Measurements from ENCODE around the gene FAM240B.

The FAM240B gene

DNA sequence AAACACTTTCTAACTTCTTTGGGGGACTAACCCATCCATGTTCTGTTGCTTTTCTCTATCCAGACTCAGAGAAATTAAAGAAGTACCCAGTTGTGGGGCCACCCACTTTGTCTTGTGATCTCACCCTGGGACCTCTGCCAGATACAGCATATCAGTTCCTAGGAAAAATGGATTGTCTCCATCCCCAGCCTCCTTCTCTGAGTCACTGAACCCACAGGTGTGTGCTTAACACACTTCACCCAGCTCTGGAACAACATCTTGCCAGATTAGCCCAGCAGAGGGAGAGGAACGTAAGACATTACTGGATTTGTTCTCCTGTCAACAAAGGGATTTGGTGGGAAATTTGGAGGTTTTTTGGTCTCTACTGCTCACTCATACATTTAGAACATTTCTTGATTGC is 19.2 kb downstream of the FAM240B start:
- no peak for DNase-seq (ENCODE audit: low read depth)

DNA sequence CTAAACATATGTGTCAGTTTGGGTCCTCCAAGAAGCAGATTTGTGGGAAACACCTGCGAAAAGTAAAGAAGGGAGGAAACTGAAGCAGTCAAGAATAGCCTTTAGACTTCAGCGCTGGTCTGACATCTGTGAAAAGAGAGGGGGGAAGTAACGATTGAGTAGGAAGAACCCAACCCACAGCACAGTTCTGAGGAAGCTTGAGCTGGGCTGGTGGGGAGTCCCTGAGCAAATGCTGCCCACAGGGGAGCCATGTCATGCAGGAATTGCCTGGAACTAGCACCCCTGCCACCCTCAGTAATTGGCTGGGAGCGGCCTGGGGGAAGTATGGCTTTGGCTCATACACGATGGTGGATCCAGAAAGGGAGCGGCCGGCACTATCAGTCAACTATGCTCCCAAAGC is 20.6 kb downstream of the FAM240B start:
- no peak for DNase-seq (ENCODE audit: low read depth)

DNA sequence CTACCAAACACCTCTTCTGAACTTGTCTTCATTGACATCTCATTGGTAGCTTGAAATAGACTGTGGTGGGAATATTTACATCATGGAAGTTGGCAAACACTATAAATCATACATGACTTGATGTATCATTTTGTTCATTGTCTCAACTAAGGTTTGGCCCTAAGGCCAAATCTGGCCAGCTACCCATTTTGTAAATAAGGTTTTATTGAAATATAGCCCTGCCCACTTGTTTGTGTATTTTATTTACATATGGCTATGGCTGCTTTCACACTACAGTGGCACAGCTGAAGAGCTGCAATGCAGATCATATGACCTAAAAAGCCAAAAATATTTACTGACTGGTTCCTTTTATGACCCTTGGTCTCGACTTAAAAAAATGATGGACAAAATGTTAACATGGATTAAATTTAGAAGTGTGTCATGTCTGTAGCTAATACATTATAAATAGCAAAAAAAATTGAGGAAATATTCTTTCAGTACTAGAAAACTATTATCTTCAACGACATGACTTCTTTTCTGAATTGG is 22.1 kb downstream of the FAM240B start:
- DNase-seq (ENCODE audit: low read depth) = no peak

DNA sequence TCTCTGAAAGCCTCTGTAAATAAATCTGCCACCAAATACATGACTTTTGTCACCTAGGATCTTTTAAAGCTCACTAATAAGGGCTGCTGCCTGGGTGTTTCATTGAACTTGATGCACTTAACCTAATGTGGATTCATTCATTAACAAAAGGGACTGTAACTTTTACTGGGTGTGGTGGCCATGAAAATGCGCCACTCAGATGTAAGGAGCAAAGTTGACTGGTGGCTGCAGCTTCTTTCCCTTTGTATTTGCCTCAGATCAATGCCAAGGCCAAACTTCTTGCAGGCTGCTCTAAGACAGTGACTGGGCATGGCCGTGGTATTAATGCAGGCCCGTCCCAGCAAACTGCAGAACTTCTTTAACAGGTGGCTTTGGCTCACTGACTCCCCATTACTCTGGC is 22.9 kb downstream of the FAM240B start:
- no peak for DNase-seq (ENCODE audit: low read depth)

DNA sequence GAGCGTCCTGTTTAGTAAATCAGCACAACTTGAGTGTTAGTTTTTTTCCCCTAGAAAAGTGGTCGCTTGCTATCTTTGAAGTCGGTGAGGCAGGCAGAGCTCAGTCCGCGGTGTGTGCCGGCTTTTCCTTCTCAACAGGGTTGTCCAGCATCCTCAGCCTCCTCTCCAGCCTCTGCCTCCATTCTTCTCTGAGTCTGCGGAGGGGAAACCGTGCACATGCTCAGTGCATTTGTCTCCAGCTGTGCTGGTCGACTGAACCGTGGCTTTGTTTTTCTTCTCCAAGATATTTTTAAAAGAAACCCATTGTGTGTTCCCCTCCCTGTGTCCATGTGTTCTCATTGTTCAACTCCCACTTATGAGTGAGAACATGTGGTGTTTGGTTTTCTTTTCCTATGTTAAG is 25.3 kb downstream of the FAM240B start:
- no peak for DNase-seq (ENCODE audit: low read depth)

DNA sequence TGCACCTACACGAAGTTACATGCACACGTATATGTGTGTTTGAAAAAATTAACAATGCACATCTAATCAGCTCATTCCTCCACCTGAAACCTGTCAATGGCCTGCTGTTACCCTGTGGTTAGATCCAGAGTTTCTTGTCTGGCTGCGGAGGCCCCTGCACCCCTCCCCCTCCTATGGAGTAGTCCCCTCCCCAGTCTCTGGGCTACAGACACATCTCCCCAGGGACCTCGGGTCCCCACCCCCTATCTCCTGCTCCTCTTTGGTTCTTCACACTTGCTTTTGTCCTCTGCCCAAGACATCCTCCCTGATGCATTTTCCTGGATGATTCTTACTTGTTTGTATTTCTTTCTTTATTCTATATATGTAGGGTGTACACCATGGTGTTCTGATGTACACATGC is 27.2 kb downstream of the FAM240B start:
- DNase-seq (ENCODE audit: low read depth) = no peak

DNA sequence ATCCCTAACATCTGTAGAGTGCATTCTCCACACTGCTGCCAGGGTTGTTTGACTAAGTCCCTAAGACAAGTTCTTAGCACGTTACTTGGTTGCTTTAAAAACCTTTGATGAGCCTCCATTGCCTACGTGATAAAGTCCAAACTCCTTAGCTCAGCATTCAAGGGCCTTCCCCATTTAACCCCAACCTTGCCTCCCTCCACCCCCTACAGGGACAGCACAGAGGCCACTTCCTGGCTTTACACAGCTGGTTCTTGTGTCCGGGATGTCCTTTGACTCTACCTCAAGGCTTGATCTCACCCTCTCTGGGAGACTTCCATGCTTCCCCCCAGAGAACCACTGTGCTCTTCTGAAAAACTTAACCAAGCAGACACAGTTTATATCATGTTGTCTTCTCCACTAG is 29.4 kb downstream of the FAM240B start:
- DNase-seq (ENCODE audit: low read depth) = no peak

DNA sequence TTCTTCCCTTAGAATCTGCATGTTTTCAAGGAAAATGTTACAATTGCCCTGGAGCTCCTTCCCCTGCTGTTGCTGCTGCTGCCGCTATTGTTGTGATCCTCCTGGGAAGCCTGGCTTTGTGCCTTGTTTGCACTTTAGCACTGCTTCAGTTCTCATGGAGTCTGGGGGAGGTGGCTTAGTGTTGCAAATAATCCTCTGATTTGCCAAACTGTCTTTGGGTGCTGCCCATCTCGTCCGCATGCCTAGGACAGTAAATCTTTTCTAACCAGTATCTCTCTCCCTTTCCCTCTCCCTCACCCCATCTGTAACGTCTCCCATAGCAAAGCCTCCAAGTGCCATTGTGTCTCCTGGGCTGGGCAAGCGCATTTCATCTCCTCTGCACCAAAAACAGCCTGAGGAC is 30.3 kb downstream of the FAM240B start:
- no peak for DNase-seq (ENCODE audit: low read depth)

DNA sequence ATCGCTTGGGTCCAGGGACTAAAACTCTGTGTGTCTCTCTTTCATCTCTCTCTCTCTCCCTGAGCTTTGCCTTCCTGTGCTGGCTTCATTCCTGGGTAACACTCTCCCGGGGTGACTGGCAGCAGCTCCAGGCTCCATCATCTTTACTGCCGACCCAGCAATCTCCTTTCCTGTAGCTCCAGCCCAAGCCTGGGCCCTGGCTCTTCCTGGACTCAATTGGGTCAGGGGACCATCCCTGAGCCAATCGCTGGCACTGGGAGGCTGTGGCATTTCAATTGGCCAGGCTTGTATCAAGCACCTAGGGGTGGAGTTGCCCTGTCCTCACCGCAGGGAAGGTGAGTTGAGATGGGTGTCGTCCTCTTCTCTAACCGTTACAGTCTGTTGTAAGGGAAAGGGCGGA is 31.9 kb downstream of the FAM240B start:
- no peak for DNase-seq (ENCODE audit: low read depth)

DNA sequence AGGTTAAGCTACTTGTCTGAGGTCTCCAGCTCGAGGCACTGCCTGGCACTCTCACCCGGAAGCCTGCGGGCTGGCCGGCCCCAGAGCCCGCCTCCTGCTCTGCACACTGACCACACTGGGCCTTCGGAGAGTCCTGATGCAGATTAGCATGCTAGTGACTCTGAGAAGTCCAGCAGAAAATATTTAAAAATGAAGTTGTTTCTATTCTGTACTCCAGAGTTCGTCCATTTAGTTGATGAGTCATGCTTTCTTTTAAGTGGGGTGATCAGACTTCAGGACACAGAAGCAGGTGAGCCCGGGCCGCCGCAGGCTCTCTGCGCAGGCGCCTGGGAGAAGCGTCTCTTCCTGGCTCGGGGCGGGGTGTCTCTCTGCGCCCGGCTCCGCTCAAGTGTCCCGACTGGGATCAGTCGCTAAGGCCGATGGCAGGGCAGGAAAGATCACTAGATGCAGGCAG is 32.5 kb downstream of the FAM240B start:
- DNase-seq (ENCODE audit: low read depth) = peak; percentile 11

DNA sequence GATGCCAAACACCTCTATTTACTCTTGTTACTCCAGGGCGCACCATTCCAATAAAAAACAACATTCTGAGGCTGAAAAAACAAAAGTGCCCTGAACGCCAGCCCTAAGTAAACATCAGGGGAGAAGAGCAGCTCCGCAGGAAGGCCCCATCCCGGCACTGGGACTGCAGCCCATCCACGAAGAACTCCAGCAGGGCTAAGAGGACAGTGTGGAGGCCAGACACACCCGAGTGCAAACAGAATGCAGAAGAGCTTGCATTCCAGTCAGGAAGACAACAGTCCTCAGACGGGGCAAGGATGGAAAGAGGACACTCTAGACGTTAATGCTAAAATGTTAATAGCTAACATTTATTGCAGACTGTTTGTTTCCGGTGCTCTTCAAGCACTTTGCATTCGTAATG is 33.0 kb downstream of the FAM240B start:
- DNase-seq (ENCODE audit: low read depth) = no peak

DNA sequence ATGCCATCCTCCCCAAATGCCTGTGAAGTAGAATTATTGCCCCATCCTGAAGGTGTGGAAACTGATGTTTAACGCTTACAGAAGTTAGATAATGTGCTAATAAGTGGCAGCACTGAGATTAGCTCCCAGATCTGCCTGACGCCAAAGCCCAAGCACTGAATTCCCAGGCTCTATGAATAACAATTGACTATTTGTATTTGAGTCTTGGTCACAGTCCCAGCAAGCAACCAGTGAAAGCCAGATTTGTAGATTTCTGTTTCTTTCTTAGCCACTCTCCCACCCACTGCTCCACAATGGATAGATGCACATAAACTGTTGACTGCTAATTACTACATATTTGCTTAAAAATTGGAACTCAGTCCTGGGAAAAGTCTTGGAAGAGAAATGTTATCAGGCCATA is 34.4 kb downstream of the FAM240B start:
- DNase-seq (ENCODE audit: low read depth) = no peak

DNA sequence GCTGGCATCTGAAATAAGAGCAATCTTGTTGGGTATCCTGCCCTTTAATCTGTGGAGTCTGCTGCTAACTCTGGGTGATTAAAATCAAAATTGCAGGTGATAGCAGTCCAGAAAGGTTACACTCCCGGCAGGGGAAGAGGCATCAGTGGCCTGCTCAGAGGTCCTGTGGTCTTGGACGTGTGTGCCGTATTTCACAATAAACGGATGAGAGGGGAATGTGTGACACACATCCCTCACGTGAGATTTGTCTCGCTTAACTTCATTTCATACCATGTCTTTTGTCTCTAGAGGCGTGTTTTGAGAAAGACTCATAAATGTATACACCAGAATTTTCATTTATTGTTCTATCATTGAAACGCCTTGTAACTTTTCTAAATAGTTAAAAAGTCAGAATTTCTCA is 36.6 kb downstream of the FAM240B start:
- no peak for DNase-seq (ENCODE audit: low read depth)

DNA sequence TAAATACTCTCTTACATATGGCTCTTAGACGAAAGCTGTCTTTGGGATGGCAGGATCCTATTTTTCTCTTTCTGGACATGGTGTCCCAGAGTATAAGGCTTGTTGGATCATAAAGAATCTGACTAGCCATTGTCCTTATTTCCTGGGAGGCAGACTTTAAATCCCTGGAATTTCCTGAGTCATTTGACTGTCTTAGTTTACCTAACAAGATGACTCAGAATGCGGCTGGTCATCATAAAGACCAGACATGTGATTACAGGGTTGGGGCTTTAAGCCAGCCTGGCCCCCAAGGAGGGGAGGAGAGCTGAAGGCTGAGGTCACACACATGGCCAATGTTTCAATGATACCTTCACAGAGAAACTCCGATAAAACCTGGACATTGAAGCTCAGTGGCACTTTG is 37.2 kb downstream of the FAM240B start:
- no peak for DNase-seq (ENCODE audit: low read depth)

DNA sequence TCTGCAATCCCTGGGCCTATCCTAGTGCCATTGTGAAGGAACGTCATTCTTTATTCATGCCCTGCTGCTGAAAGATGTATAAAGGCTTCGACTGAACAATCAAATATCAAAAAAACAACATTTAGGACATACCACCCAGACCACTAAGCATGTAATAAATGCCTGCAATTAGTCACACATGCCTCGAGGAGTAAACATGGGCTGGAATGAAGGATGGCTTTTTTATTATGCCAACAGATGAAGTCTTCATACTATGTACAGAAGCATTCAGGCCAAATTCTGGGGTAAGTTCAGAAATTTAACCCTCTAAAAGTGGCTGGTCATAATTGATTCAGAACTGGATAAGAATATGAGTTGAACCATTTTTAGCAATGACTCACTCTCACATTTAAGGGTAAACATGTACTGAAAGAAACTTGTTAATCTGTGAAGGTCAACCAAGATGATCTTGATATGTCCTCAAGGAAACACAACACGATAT is 38.1 kb downstream of the FAM240B start:
- no peak for DNase-seq (ENCODE audit: low read depth)

DNA sequence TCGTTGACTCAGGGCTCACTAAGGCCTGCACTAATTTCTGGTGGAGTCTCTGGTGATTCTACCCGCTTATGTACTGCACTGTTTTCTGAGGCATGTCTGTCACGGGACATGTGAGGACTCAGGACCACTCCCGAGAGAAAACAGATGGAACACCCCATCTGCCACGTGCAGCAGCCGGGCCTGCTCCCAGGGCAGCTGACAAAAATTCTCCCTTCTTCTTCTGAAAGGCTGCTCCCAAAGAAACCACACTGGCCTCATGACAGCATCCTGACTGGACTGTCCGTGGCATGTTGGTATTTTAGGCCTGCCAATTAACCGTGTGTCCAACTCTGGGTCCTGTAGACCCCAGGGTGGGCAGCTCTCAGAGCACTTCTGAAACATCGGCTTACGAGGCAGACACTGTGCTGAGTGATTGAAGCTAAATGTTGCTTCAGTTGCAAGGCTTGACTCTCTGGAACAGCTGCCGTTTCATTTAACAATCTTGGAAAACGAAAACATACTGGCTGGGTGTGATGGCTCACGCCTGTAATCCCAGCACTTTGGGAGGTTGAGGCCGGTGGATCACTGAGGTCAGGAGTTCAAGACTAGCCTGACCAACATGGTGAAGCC is 39.0 kb downstream of the FAM240B start:
- no peak for DNase-seq (ENCODE audit: low read depth)

DNA sequence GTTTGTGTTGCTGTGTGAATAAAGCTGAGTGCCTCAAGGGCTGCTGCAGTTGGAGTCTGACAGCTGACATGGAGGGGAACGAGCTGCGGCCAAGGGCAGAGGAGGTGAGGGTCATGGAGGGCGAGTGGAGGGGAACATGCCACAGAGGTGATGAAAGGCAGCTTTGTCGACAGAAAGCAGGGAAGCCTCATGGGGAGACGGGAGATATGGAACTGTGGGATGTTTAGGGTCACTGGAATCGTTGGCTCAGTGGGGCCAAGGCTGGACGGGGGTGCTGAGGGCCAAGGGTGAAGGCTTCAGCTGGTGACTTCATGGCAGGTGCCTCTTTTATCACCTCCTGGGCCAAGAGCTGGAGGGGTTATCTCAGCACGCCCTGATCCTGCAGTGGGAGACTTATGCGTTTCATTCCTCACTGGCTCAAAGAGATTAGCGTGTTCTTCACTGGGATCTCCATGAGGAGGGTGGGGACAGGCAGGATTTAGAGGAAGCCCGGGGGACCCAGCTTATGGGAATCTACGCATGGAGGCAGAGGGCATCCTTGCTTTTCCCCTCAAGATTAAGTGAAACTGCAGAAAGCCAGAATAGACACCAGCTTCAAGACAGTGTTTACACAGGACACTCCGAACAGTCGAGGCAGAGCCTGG is 42.2 kb downstream of the FAM240B start:
- DNase-seq (ENCODE audit: low read depth) = no peak

DNA sequence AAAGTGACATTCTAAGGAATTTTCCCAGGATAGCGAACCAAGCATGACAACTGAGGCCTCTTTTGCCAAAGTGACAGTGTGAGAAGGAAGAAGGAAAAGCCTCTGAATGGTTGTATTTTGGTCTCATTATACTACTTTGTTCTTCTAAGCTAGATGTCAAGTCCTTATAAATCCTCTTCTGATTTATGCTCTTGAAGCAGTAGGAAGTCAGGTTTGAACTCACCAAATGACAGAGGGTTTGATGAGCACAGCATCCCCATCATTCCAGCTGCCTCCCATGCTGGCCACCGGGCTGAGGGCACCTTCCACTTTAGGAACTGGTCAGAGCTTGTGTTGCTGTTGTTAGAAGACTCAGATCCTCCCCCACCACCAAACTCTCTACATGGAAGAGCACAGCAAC is 44.1 kb downstream of the FAM240B start:
- DNase-seq (ENCODE audit: low read depth) = no peak

DNA sequence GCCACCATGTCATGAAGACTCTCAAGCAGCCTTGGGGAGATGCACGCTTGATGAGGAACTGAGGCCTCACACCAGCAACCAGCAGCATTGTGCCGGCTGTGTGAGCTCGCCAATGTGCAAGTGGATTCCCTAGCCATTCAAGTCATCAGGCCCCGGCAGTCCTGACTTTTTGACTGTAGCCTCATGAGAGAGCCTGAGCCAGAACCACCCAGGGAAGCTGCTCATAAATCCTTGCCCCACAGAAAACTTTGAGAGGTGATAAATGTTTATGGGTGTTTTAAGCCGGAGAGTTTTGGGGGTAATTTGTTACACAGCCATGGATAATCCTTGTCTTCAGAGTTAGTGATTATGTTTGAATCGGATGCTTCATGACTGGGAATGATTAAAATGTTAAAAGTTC is 44.7 kb downstream of the FAM240B start:
- no peak for DNase-seq (ENCODE audit: low read depth)

DNA sequence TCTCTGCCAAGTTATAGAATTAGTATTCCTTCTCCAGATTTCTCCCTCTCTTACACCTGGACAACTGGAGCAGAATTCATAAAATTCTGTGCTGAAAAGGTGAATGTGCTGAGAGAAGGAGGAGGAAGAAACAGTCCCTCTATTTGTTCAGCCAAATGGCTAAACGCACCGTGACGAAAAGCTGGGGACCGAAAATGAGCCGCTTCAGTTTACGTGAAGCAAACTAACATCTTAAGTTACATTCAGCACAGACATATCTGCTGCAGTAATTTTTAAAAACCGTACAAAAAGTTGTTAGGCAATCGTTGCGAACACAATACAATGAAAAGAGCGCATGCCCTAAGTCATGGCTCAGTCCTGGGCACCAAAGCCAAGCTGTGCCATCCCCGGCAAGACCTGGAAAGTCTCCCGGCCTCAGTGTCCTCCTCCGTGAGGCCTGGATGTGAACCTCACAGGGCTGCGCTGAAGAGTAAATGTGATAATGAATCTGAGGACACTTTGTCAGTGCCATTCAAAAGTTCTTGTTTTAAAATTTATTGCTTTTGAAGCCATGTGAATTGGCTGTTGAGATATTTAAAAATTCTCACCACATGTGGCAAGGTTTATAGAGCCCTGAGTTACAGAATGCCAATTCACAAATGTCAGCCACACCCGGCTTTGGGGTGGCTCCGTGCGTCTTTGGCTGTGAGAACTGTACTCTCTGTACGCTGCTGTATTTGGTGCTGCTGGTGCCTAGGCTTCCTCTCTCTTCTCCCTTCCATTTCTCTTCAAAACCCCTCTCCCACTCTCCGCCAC is 46.3 kb downstream of the FAM240B start:
- DNase-seq (ENCODE audit: low read depth) = no peak

DNA sequence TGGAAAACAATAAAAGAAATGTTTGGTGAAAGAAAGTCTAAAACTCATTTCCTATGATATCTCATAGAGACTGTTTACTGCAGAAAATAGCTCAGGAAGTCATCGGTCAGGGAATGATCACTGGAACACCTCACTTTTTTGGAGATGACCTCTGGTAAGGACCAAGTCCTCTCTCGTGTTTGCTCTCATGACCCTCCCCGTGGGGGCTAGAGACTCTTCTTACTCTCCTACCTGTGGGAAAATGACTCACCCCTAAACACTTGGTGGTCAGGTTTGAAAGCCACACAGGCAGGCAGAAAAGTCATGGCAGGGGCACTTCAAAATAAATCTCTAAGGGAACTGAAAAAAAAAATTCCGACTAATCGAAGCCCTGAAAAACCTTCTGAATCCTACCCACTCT is 48.2 kb downstream of the FAM240B start:
- DNase-seq (ENCODE audit: low read depth) = no peak

DNA sequence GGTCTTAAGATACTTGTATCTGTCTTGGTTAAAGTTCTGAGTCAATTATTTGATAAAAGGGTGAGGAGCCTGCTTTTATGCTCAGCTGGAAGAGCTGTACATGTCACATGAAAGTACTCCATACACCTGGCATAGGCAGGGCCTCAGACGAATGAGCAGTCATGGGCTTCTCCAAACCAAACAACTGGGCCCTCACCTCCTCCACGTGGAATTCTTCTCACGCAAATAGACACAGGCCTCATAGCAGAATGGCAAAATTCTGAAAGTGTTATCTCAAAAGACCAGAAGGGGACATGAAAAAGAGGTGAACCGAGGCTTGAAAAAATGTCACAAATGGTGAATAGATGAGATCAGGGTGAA is 48.6 kb downstream of the FAM240B start:
- no peak for DNase-seq (ENCODE audit: low read depth)
